ENCODE data around the gene RPL22.

DNA sequence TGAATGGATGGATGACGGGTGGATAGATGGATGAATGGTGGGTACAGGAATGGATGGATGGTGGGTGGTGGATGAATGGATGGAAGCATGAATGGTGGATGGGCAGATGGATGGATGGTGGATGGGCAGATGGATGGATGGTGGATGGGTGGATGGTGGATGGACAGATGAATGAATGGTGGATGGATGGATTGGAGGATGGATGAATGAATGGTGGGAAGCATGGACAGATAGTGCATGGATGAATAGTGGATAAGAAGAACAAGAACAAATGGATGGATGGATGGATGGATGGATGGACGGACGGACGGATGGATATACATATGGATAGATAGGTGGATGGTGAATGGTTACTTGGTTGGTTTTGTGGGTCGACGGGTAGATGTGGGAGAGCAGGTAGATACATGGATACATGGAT lies 24.0 kb downstream of the RPL22 start:
- TF ChIP-seq, protein P1, sequence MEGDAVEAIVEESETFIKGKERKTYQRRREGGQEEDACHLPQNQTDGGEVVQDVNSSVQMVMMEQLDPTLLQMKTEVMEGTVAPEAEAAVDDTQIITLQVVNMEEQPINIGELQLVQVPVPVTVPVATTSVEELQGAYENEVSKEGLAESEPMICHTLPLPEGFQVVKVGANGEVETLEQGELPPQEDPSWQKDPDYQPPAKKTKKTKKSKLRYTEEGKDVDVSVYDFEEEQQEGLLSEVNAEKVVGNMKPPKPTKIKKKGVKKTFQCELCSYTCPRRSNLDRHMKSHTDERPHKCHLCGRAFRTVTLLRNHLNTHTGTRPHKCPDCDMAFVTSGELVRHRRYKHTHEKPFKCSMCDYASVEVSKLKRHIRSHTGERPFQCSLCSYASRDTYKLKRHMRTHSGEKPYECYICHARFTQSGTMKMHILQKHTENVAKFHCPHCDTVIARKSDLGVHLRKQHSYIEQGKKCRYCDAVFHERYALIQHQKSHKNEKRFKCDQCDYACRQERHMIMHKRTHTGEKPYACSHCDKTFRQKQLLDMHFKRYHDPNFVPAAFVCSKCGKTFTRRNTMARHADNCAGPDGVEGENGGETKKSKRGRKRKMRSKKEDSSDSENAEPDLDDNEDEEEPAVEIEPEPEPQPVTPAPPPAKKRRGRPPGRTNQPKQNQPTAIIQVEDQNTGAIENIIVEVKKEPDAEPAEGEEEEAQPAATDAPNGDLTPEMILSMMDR (conservative IDR thresholded peaks at IDR 0.05 in 1 of 2, IDR thresholded peaks at IDR 0.05 in 1 of 2; ENCODE audit: extremely low read depth in 1 of 2, insufficient read depth in 1 of 2, low read depth in 1 of 2, low read length in 2 of 2), result no peak
- no peak for TF ChIP-seq EZH2 (IDR thresholded peaks at IDR 0.05; ENCODE audit: borderline replicate concordance, low read length)
